Vagina (tissue), 2 donors: ENCODE measurements around the gene KRT5. TPM values are rescaled to one million over a fixed set of nuclear protein-coding genes. Genes with fewer than 3 reads are reported as not detected.
A peak's percentile ranks its signal among the peaks of the same experiment; 100 is the strongest.

Source experiments
- DNase-seq, 2 donors: peaks; one replicate each; pipeline ENCODE4 v3.0.0-alpha.2; 2017; ENCODE audit errors: extremely low spot score in 2 of 2
- H3K27ac ChIP-seq: fragments of 200-600 bp; sonication (generic); one replicate; pipeline ENCODE4 v1.5.1; 2019
- H3K27me3 ChIP-seq: fragments of 200-600 bp; sonication (generic); one replicate; pipeline ENCODE4 v1.5.1; 2019
- H3K36me3 ChIP-seq, 2 donors: fragments of 200-600 bp; sonication (generic); one replicate each; pipeline ENCODE4 v1.5.1; 2017 to 2019
- H3K4me1 ChIP-seq: fragments of 200-600 bp; sonication (generic); one replicate; pipeline ENCODE4 v1.5.1; 2019
- H3K4me3 ChIP-seq, 2 donors: fragments of 200-600 bp; sonication (generic); 1 replicate in 1 of 2; 2 replicates in 1 of 2; pipeline ENCODE4 v1.5.1; 2016 to 2019
- H3K9me3 ChIP-seq: fragments of 200-600 bp; sonication (generic); one replicate; pipeline ENCODE4 v1.5.1; 2019
- POLR2A ChIP-seq, 2 donors: fragments of 450-650 bp; IDR thresholded peaks; one replicate each; pipeline ENCODE4 v1.6.1; 2017; ENCODE audit warnings: antibody characterized with exemption in 2 of 2, mild to moderate bottlenecking in 2 of 2, moderate library complexity in 2 of 2
- POLR2AphosphoS5 ChIP-seq, 2 donors: sonication (generic); formaldehyde crosslinking; IDR thresholded peaks; one replicate each; pipeline ENCODE4 v1.9.0; 2017; ENCODE audit warnings: antibody characterized with exemption in 2 of 2, mild to moderate bottlenecking in 2 of 2, low read depth in 1 of 2; ENCODE audit not compliant: insufficient read depth in 1 of 2
- intact Hi-C: fragments of 100-400 bp; cut with DNase I; formaldehyde crosslinking; loops from one replicate; pipeline ENCODE4 v1.15.1; 2023
- total RNA-seq: library from RNA; depleted of rRNA; stranded (reverse); fragments of >200 nt; gene quantifications from one replicate; pipeline ENCODE4 v1.2.3, GENCODE V29; 2016
- TF ChIP-seq, protein P1 (sequence below), 3 experiments: fragments of 450-650 bp in 2 of 3; fragments of 200-600 bp in 1 of 3; sonication (generic) in 1 of 3; IDR thresholded peaks; one replicate each; pipeline ENCODE4 v1.5.1; 2017 to 2019; ENCODE audit warnings: antibody characterized with exemption in 3 of 3, mild to moderate bottlenecking in 2 of 3, moderate library complexity in 2 of 3

The KRT5 gene
- total RNA-seq, 1 donor from 2014 or later: 4,247 TPM

DNA sequence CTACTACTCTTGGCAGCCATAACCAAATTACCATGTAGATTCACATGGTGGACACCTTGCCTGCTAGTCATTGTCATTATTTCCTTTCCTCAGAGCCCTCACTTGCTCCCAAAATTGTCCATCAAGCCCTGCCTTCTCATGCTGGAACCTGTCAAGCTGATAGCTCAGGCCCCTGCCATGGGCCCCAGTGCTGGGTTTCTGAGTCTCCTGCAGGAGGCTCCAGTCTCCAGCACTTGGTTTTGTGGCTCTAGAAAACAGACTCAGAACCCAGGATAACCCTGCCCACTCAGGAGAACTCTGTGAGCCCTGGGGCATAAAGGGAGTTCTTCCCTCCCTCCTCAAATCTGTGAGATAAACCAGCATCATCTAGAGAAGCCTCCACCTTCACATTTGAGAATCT lies 22.0 kb upstream of the KRT5 start:
- Histone ChIP-seq H3K4me1 (peaks cover 55% of the 10 kb centered on the region), H3K36me3 (no peaks in the 10 kb centered on the region)
- intact Hi-C loops: loop anchor here (5.0 kb wide), 1 partner anchor 875 kb away; no protein-coding TSS in a partner anchor

DNA sequence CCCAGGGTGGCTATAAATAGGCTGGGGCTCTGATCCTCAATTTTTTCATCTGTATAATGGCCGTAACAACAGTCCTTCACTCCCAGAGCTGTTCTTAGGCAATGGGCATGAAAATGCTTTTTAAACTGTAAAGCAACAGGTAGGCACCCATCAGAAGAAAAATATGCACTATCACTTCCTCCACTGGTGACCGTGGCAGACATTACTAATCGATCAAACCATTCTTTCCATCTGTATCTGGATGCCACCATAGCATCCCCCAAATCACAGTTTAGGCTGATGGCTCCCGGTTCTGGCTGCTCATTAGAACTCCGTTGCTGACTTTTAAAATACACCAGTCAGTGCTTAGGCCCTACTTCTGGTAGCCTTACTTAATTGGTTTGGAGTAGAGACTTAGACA lies 21.5 kb upstream of the KRT5 start:
- no peaks in the 10 kb centered on the region for H3K36me3 ChIP-seq
- no peaks in the 10 kb centered on the region for H3K27me3 ChIP-seq
- peaks cover 56% of the 10 kb centered on the region for H3K4me1 ChIP-seq
- H3K27ac ChIP-seq: no peak overlapping the region
- no peak for DNase-seq
- no peaks in the 10 kb centered on the region for H3K9me3 ChIP-seq
- TF ChIP-seq POLR2AphosphoS5 (IDR thresholded peaks at IDR 0.05; ENCODE audit: insufficient read depth in 1 of 2, low read depth in 1 of 2) (no peak), POLR2A (IDR thresholded peaks at IDR 0.05) (no peak)
- TF ChIP-seq, protein P1, sequence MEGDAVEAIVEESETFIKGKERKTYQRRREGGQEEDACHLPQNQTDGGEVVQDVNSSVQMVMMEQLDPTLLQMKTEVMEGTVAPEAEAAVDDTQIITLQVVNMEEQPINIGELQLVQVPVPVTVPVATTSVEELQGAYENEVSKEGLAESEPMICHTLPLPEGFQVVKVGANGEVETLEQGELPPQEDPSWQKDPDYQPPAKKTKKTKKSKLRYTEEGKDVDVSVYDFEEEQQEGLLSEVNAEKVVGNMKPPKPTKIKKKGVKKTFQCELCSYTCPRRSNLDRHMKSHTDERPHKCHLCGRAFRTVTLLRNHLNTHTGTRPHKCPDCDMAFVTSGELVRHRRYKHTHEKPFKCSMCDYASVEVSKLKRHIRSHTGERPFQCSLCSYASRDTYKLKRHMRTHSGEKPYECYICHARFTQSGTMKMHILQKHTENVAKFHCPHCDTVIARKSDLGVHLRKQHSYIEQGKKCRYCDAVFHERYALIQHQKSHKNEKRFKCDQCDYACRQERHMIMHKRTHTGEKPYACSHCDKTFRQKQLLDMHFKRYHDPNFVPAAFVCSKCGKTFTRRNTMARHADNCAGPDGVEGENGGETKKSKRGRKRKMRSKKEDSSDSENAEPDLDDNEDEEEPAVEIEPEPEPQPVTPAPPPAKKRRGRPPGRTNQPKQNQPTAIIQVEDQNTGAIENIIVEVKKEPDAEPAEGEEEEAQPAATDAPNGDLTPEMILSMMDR (IDR thresholded peaks at IDR 0.05): no peak
- intact Hi-C loops: loop anchor here (5.0 kb wide), 1 partner anchor 874 kb away; no protein-coding TSS in a partner anchor
- H3K4me3 ChIP-seq: no peak overlapping the region

More for the DNA sequence above, 22.0 kb upstream of the KRT5 start:
- no peak overlapping the region for H3K4me3 ChIP-seq
- no peak for TF ChIP-seq POLR2A (IDR thresholded peaks at IDR 0.05)
- TF ChIP-seq POLR2AphosphoS5 (IDR thresholded peaks at IDR 0.05; ENCODE audit: insufficient read depth in 1 of 2, low read depth in 1 of 2): no peak
- TF ChIP-seq, protein P1 (IDR thresholded peaks at IDR 0.05): no peak
- H3K27ac ChIP-seq: no peak overlapping the region
- no peak for DNase-seq
- H3K27me3 ChIP-seq: no peaks in the 10 kb centered on the region
- no peaks in the 10 kb centered on the region for H3K9me3 ChIP-seq

DNA sequence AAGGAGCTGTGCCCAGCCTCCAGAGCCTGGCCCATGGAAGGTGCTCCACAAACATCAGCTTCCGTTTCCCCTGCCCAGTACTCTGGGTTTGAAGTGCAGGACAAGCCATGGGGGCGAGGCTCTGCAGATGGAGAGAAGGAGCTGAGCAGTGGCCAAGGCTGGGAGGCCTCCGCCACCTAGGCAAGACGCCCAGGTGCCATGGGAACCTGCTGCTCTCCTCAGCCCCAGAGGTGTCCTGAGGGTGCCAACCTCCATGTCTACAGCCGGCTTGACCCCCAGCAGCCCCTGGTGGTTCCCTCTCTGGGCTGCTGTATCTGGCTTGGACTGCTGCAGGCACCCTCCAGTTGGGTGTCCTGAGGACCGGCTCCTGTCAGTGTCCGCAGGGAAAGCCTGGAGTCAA lies 20.3 kb upstream of the KRT5 start:
- Histone ChIP-seq H3K27me3 (no peaks in the 10 kb centered on the region), H3K36me3 (no peaks in the 10 kb centered on the region), H3K27ac (peak overlapping the region; percentile 80), H3K4me1 (peaks cover 56% of the 10 kb centered on the region), H3K4me3 (no peak overlapping the region), H3K9me3 (no peaks in the 10 kb centered on the region)
- TF ChIP-seq, protein P1 (IDR thresholded peaks at IDR 0.05): no peak
- TF ChIP-seq POLR2A (IDR thresholded peaks at IDR 0.05) (no peak), POLR2AphosphoS5 (IDR thresholded peaks at IDR 0.05; ENCODE audit: insufficient read depth in 1 of 2, low read depth in 1 of 2) (no peak)
- no peak for DNase-seq
- intact Hi-C loops: loop anchor here (5.0 kb wide), 1 partner anchor 873 kb away; no protein-coding TSS in a partner anchor

DNA sequence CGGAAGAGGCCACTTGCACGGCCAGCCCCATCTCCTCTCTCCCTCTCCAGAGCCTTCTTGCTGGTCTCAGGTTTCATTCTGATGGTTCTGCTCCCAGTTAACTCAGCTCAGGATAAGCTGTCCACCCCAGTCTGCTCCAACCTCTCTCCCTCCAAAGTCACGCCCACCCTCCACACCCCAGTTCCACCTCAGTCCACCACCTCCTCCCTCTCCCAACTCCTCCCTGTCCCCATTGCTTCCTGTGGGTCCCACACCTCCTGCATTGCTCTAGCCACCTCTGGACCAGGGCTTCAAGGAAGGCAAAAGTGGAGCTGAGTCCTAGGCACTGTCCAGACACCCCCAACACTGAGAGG lies 19.6 kb upstream of the KRT5 start:
- H3K36me3 ChIP-seq: no peaks in the 10 kb centered on the region
- intact Hi-C loops: loop anchor here (5.0 kb wide), 1 partner anchor 872 kb away; no protein-coding TSS in a partner anchor
- H3K4me3 ChIP-seq: no peak overlapping the region
- peaks cover 51% of the 10 kb centered on the region for H3K4me1 ChIP-seq
- H3K27me3 ChIP-seq: no peaks in the 10 kb centered on the region
- no peaks in the 10 kb centered on the region for H3K9me3 ChIP-seq
- H3K27ac ChIP-seq: peak overlapping the region; percentile 80
- no peak for TF ChIP-seq POLR2AphosphoS5 (IDR thresholded peaks at IDR 0.05; ENCODE audit: insufficient read depth in 1 of 2, low read depth in 1 of 2)
- TF ChIP-seq, protein P1 (IDR thresholded peaks at IDR 0.05): no peak
- no peak for DNase-seq

DNA sequence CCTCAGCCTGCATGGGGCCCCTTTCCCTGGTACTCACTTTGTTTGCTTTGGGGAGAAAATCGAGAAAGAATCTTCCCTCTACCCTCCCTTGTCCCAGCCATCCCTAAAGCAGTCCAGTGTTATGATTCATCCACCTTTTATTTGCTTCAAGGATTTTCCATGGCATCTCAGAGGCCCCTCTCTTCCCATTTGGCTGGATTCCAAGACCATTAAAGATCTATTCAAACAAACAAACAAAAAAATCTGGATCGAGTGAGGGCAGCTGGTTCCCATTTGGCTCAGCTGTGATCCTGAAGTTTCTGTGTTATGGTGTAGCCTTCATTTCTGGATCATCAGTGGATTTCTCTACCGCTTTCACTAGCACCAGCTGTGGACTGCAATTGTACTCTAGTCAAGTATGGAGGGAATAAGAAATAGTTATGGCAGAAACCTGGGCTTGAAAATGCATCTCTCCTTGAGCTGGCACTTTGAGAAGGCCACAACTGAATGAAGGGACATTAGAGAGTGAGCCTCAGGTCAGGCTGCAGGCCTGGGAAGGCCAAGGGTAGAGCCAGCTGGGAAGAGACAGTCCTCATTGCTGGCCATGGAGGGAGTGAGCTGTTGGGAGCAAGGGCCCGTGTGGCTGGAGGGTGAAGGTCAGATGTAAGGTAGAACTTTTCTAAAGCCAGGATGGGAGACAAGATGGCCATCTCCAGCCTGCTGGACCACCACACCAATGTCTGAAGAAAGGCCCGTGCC lies 19.1 kb upstream of the KRT5 start:
- DNase-seq: no peak
- TF ChIP-seq, protein P1 (IDR thresholded peaks at IDR 0.05): no peak
- TF ChIP-seq POLR2A (IDR thresholded peaks at IDR 0.05) (no peak), POLR2AphosphoS5 (IDR thresholded peaks at IDR 0.05; ENCODE audit: insufficient read depth in 1 of 2, low read depth in 1 of 2) (peak; percentile 13 to 69)
- intact Hi-C loops: no loop called here
- Histone ChIP-seq H3K36me3 (no peaks in the 10 kb centered on the region), H3K9me3 (no peaks in the 10 kb centered on the region), H3K4me1 (peaks cover 46% of the 10 kb centered on the region), H3K27ac (peak overlapping the region; percentile 80), H3K27me3 (no peaks in the 10 kb centered on the region), H3K4me3 (no peak overlapping the region)
